PC-9 (cell line): ENCODE measurements around the gene SLC13A2.

ENCODE experiments used
- EZH2 ChIP-seq: fragments of 200-600 bp; sonication (generic); IDR thresholded peaks from 2 replicates; pipeline ENCODE4 v1.8.0; 2017; ENCODE audit warnings: antibody characterized with exemption, low read depth
- TF ChIP-seq, protein P1 (sequence below): fragments of 200-600 bp; sonication (generic); conservative IDR thresholded peaks from 2 replicates; pipeline ENCODE4 v1.6.1; 2017; ENCODE audit warnings: mixed run types, antibody characterized with exemption, mild to moderate bottlenecking, moderate library complexity

DNA sequence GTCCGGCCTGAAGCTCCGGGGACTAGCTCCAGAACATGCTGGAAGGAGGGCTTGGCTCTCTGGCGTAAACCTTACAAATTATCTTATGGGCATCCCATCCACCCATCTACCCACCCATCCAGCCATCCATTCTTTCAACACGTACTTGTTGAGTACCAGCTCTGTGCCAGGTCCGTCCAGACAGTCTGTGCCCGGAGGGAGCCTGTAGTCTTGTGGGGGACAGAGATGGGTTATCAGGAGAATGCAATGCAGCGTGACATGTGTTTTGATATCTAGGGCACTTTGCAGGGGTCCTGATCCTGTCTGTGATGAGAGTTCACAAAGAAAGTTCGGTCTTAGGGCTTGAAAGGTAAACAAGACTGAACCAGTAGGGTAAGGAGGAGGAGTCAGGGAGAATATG lies 4.1 kb upstream of the SLC13A2 start:
- no peak for TF ChIP-seq EZH2
- TF ChIP-seq, protein P1, sequence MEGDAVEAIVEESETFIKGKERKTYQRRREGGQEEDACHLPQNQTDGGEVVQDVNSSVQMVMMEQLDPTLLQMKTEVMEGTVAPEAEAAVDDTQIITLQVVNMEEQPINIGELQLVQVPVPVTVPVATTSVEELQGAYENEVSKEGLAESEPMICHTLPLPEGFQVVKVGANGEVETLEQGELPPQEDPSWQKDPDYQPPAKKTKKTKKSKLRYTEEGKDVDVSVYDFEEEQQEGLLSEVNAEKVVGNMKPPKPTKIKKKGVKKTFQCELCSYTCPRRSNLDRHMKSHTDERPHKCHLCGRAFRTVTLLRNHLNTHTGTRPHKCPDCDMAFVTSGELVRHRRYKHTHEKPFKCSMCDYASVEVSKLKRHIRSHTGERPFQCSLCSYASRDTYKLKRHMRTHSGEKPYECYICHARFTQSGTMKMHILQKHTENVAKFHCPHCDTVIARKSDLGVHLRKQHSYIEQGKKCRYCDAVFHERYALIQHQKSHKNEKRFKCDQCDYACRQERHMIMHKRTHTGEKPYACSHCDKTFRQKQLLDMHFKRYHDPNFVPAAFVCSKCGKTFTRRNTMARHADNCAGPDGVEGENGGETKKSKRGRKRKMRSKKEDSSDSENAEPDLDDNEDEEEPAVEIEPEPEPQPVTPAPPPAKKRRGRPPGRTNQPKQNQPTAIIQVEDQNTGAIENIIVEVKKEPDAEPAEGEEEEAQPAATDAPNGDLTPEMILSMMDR = no peak
